ENCODE data around the gene CFAP77. TPM values are rescaled to one million over a fixed set of nuclear protein-coding genes. Genes with fewer than 3 reads are reported as not detected.
"Not testable (repeated sequence)": the region's sequence is repeated elsewhere in the genome, so short reads cannot be mapped to it uniquely, and the experiment has no call there.

Gene CFAP77
- total RNA-seq = 0.13 TPM in 1 of 2 replicates, not detected in the other

- DNase-seq (ENCODE audit: low read depth in 2 of 2) = peak in 1 of 2 donors; percentile 43
Observed at GRCh38 chr9:132409828-132410528, at the start of gene CFAP77. CFAP77 (plus strand) TSS chr9:132410211; CDS start chr9:132410272, 61 bp downstream.

GRCh38 chr9:132364068-132364467 is 45.9 kb upstream of the CFAP77 start:
- no peak for DNase-seq (ENCODE audit: low read depth in 2 of 2)

DNA sequence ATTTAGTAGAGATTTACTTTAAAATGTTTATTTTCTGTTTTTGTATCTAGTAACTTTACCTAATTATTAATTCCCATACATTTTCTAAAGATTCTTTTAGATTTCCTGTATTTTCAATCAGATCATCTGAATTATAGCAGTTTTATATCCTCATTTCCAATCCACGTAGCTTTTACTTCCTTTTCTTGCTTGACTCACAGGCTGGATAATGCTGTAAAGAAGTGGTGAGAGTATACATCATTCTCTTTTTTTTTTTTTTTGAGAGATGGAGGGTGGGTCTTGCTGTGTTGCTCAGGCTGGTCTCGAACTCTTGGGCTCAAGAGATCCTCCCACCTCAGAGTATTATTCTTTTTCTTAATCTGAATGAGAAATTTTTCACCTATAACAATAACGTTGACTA is 44.0 kb upstream of the CFAP77 start:
- no peak for DNase-seq (ENCODE audit: low read depth in 2 of 2)

DNA sequence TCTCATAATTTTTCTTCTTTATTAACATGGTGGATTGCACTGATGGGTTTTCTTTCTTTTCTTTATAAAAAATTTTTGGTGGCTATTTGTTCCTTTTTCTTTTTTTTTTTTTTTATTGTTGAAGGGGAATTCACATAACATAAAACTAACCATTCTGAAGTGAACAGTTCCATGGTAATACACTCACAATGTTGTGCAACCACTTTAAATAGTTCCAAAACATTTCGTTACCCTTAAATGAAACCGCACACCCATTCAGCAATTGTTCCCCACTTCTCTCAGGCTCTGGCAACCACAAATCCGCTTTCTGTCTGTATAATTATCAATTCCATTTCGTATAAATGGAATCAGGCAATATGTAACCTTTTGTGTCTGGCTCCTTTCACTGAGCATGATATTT is 43.5 kb upstream of the CFAP77 start:
- DNase-seq (ENCODE audit: low read depth in 2 of 2) = no peak

DNA sequence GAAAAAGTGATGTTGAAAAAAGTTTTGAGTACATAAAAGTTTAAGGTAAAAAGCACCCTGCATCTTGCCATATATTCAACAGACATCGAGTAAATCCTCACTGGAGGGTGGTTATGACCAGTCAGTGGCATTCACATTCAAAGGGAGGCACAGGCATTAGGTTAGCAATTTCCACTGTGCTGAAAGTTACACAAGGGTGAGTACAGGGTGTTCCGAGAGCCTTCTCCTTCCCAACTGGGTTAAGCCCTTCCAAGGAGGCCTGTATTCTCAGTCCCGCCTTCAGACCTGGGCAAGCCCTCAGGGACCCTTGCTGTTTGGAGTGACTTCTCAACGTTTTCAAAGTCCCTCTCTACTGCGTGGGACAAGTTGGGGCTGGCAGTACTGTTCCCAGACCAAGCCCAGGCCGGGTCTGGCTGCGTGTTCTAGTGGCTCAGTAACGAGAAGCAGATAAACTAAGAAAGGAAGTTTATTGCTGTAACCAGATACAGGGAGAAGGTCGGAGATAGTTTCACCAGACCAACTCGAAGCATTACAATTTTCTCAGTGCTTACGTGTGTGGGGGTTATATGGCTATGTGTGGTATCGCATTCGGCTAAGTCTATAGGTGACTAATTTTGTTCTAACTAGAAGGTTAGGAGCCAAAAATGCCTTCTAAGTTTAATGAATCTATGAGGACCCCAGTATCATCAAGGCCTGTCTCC is 42.2 kb upstream of the CFAP77 start:
- no peak for DNase-seq (ENCODE audit: low read depth in 2 of 2)

DNA sequence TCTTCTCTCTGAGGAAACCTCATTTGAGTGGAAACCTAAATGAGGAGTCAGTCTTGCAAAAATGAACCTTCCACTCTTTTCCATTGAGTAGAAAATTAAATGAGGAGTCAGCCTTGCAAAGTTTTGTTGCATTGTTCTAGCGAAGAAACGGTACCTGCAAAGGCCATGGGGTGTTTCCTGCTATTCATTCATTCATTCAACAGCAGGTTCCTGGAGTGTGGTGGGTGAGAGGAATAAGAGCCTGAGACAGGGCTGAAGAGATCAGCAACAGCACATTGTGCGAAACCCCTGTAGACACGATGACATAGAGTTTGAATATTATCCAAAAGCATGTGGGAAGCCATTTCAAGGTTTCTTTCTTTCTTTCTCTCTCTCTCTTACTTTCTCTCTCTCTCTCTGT is 40.6 kb upstream of the CFAP77 start:
- peak in 1 of 2 donors; percentile 76 for DNase-seq (ENCODE audit: low read depth in 2 of 2)

- no peak for DNase-seq (ENCODE audit: low read depth in 2 of 2)
Observed at GRCh38 chr9:132370592-132370991, 39.4 kb upstream of the CFAP77 start.

GRCh38 chr9:132372177-132373095 is 37.6 kb upstream of the CFAP77 start:
- peak; percentile 91 to 99 for DNase-seq (ENCODE audit: low read depth in 2 of 2)

- DNase-seq (ENCODE audit: low read depth in 2 of 2) = not testable (repeated sequence)
Observed at GRCh38 chr9:132377769-132378168, 32.2 kb upstream of the CFAP77 start.

DNA sequence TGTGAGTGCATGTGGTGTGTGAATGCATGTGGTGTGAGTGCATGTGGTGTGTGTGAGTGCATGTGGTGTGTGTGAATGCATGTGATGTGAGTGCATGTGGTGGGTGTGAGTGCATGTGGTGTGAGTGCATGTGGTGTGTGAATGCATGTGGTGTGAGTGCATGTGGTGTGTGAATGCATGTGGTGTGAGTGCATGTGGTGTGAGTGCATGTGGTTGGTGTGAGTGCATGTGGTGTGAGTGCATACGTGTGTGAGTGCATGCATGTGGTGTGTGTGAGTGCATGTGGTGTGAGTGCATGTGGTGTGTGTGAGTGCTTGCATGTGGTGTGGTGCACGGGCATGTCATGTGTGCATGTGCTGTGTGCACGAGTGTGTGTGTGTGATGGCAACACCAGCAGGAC is 31.6 kb upstream of the CFAP77 start:
- not testable (repeated sequence) for DNase-seq (ENCODE audit: low read depth in 2 of 2)

DNA sequence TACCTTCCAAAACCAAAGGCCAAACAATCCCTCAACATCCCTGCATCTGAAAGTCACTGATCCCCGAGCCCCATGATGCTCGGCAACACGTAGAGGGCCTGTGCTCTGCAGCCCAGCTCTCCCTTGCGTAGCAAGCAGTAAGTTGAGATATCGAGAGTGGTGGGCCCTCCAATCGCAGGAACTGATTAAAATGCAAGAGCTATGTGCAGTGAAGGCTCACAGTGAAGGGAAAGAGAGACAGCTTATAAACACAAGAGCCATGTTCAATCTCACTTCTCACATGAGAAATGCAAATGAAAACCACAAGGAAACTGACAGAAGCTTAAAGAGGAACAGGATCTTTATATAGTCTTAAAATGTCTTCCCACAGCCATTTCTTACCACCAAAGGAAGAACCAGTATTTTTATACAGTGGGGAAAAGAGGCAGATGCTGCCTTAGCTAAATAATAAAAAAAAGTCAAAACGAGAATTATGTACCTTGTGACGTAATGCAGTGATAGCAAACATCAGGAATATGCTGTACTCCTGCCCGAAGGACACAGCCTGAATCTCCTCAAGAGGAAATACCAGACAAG is 28.0 kb upstream of the CFAP77 start:
- no peak for DNase-seq (ENCODE audit: low read depth in 2 of 2)

- no peak for DNase-seq (ENCODE audit: low read depth in 2 of 2)
Observed at GRCh38 chr9:132383462-132383883, 26.5 kb upstream of the CFAP77 start.

DNA sequence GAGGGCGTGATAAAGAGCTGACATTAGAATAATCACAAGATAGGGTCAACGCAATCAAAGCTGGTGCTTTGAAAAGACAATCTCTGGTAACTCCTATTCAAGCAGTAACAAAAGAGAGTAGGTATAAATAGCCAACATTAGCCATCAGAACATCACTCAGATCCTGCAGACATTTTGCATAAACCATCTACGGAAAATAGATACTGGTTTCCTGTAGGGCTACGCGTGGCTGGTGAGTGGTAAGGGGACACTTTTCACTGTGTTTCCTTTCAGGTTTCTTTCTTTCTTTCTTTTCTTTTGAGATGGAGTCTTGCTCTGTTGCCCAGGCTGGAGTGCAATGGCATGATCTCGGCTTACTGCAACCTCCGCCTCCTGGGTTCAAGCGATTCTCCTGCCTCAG is 25.6 kb upstream of the CFAP77 start:
- DNase-seq (ENCODE audit: low read depth in 2 of 2) = no peak

DNA sequence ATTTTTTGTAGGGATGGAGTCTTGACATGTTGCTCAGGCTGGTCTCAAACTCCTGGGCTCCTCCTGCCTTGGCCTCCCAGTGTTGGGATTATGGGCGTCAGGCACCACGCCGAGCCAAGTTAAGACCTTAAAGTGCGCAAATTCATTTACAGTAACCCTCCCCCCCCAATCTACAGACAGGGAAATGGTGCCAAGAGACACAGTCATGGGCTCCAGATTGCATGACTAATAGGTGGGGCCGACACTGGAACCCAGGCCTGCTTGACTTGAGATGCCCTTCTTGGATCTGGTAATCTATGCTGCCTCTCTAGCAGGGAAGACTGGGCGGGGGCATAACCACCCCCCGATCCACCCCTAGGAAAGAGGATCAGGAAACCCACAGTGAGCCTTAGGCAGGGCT is 22.9 kb upstream of the CFAP77 start:
- DNase-seq (ENCODE audit: low read depth in 2 of 2) = no peak

- no peak for DNase-seq (ENCODE audit: low read depth in 2 of 2)
Observed at GRCh38 chr9:132390966-132391365, 19.0 kb upstream of the CFAP77 start.

- DNase-seq (ENCODE audit: low read depth in 2 of 2) = no peak
Observed at GRCh38 chr9:132391449-132391848, 18.6 kb upstream of the CFAP77 start.

DNA sequence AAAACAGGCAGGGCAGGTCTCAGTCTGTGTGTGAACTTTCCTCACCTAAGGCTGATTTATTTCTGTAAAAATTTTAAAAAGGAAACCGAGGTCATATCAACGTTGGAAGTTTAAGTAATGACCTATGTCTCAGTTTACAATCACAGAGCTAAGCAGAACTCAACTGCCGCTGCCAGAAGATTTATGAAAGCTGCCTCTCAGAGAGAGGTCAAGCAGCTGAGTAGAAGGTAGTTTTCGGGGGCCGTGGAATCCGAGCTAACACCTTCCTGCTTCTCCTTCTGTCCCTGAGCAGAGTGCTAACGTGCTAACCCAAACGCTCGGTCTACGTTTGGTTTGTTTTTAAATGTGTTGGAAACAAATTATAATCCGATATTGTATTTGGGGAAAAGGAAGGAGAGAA is 14.5 kb upstream of the CFAP77 start:
- DNase-seq (ENCODE audit: low read depth in 2 of 2) = no peak

DNA sequence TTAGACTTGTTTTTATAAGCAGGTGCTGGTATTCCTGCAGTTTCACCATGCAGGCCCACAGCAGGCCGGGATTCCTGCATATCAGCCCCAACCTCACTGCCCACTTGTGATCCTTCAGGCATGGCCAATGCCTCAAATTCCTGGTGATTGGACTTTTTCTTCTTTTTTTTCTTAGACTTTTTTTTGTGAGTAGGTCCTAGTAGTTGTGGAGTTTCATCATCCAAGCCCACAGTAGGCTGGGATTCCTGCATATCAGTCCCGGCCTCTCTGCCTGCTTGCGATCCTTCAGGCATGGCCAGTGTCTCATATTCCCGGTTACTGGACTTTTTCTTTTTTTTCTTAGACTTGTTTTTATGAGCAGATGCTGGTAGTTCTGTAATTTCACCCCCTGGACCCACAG is 8.2 kb upstream of the CFAP77 start:
- DNase-seq (ENCODE audit: low read depth in 2 of 2) = no peak

DNA sequence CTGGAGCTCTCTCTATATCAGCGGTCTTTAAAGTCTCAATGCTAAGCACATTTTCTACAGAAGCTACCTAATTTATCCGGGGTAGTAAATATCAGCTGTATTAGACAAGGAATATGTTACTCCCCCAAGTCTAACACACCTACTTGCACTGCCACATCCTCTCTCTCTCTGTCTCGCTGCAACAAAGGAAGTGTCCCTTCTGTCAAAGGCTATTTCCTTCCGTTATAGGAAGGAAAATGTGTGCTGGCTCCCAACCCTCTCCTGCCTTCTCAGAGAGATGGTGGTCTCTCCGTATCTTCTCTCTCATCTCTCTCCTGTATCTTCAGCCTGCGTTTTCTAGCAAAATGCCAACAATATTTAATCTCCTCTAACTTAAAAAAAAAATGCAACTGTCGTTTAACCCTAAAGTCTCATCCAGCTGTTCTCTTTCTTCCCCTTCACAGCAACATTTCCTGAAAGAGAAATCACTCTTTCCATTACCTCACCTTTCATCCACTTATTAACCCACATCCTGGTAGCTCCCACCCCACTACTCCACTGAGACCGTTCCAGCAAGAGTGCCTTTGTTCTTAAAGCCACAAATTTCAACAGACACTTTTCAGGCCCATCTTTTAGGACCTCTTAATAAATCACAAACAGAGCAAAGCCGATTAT is 5.7 kb upstream of the CFAP77 start:
- peak; percentile 73 to 75 for DNase-seq (ENCODE audit: low read depth in 2 of 2)

DNA sequence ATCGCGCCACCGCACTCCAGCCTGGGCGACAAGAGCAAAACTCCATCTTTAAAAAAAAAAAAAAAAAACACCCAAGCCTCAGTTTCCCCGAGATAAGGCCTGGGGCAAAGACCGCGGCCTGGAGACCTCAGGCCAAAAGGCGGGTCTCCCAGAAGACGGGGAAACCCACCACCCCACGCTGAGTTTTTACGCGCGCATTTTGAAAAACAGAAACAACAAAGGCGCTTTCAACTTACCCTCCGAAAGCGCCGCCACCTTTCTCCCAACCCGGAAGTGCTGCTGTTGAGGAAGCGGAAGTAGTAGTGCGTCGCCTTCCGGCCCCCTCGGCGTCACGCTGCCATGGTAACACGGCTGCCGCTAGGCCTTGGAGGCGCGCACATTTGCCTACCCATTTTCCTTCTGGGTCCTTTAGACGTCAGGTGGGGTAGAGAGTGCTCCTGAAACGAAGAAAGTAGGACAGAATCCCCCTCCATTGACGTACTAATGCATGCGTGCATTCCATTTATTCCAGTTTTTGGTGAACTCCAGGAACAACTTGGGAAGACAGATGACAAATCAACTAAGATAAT is 3.4 kb upstream of the CFAP77 start, which contains the start of gene TTF1:
Gene TTF1, minus strand, starts transcription at position 287 of the 569 bp plus-strand sequence. CDS start 4,019 bp downstream, outside the sequence.
- peak; percentile 86 to 92 for DNase-seq (ENCODE audit: low read depth in 2 of 2)

- no peak for DNase-seq (ENCODE audit: low read depth in 2 of 2)
Observed at GRCh38 chr9:132407196-132407595, 2.8 kb upstream of the CFAP77 start.

All from dermis microvascular lymphatic vessel endothelial cell (primary cell).